MCF 10A (cell line): ENCODE results near the gene ACVR2B. TPM values are rescaled to one million over a fixed set of nuclear protein-coding genes. Genes with fewer than 3 reads are reported as not detected.

Experiments used
- BruUV-seq: library from RNA; stranded (reverse); fragments of 400-500 nt; replicated peaks from 2 replicates; lab custom pipeline; 2021; lab: Mats Ljungman, UMichigan
- CTCF ChIA-PET: fragments of 300-600 bp; sonication (Branson Sonifier 250); formaldehyde crosslinking; extraction: SDS; loops from one replicate; lab custom pipeline; 2021; ENCODE audit warnings: antibody characterized with exemption, inconsistent platforms; lab: Yijun Ruan, JAX
- POLR2A ChIA-PET: fragments of 300-600, 350-650 bp; sonication (Branson Sonifier 250); formaldehyde crosslinking; extraction: SDS; loops from one replicate; lab custom pipeline; 2020; ENCODE audit warnings: antibody characterized with exemption, inconsistent platforms; lab: Yijun Ruan, JAX
- DNase-seq: peaks from one replicate; pipeline ENCODE4 v3.0.0-alpha.2; 2018; ENCODE audit not compliant: unreplicated experiment
- H3K27ac Mint-ChIP-seq: one replicate; pipeline ENCODE4 v1.8.0; 2022; ENCODE audit warnings: mild to moderate bottlenecking, low read depth, mixed read lengths; ENCODE audit not compliant: unreplicated experiment
- H3K27me3 Mint-ChIP-seq: one replicate; pipeline ENCODE4 v1.8.0; 2022; ENCODE audit warnings: mixed read lengths; ENCODE audit not compliant: insufficient read depth, unreplicated experiment
- H3K36me3 Mint-ChIP-seq: one replicate; pipeline ENCODE4 v1.8.0; 2022; ENCODE audit warnings: mild to moderate bottlenecking, moderate library complexity, mixed read lengths; ENCODE audit not compliant: insufficient read depth, unreplicated experiment
- H3K4me1 Mint-ChIP-seq: one replicate; pipeline ENCODE4 v1.8.0; 2022; ENCODE audit warnings: mixed read lengths; ENCODE audit not compliant: insufficient read depth, unreplicated experiment
- H3K4me3 Mint-ChIP-seq: one replicate; pipeline ENCODE4 v1.8.0; 2022; ENCODE audit warnings: mild to moderate bottlenecking, moderate library complexity, mixed read lengths; ENCODE audit not compliant: unreplicated experiment
- H3K9me3 Mint-ChIP-seq: one replicate; pipeline ENCODE4 v1.8.0; 2022; ENCODE audit warnings: mixed read lengths; ENCODE audit not compliant: unreplicated experiment
- intact Hi-C: fragments of 100-400 bp; cut with micrococcal nuclease; formaldehyde crosslinking; loops from 2 replicates; pipeline ENCODE4 v1.14.1; 2022
- total RNA-seq: library from RNA; stranded (reverse); gene quantifications from 2 replicates; pipeline ENCODE4 v1.2.3, GENCODE V29; 2022
- TF ChIP-seq, protein P1 (sequence below): fragments of 200-600 bp; IDR thresholded peaks from one replicate; pipeline ENCODE4 v1.8.0; 2022; ENCODE audit warnings: antibody characterized with exemption, mild to moderate bottlenecking; ENCODE audit not compliant: unreplicated experiment

ACVR2B gene
- total RNA-seq, 1 experiment from 2014 or later, result 3.6 TPM

DNA sequence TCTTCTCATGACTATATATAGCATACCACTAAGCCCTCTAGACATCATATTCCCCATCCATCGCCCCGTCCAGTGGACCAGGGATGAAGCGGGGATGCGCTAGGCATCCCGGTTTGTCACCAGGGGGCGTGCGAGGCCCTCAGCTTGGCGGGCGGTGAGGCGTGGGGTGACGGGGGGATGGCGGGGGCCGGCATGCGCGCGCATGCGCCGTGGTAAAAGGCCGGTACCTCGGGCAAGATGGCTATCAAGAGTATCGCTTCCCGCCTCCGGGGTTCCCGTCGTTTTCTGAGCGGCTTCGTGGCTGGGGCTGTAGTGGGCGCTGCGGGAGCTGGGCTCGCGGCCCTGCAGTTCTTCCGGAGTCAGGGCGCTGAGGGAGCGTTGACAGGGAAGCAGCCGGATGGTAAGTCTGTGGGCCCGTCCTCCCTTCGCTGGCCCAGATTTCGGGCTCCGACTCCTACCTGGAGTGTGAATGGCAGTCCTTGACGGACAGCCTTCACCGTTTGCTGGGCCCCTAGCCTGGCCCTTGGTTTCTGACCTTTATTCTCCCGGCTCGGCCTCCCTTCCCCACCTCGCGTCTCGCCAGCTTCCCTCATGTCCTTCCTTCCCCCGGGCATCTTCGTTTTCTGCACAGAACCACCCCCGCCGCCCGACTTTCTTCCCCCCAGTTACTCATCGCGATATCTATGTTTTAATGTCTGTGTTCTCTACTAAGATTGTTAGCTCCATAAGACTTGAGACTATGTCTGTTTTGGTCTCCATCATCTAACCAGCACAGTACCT is 42.6 kb downstream of the ACVR2B start, which contains the start of gene EXOG:
EXOG (plus strand) TSS at position 210 of the 780 bp plus-strand sequence; CDS start at position 238, 28 bp downstream.
- H3K9me3 Mint-ChIP-seq, result no peaks in the 10 kb centered on the region

DNA sequence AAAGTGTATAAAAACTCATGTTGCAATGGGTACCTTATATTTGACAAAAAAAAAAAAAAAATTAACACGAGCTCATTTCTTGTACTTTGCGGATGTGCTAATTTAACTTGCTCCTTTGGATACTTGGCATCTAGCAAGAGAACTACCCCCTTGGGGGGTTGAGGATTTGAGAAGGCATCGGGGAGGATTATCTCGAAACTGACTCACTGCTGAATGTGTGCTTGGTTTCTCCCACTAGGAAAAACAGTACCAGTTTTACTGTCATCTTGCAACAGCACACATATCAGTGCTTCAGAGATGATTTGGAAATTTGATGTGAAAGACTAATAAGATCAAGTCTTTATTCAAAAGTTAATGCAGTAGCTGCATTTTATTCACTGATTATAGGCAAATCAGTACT is 43.3 kb downstream of the ACVR2B start:
- TF ChIP-seq, protein P1, sequence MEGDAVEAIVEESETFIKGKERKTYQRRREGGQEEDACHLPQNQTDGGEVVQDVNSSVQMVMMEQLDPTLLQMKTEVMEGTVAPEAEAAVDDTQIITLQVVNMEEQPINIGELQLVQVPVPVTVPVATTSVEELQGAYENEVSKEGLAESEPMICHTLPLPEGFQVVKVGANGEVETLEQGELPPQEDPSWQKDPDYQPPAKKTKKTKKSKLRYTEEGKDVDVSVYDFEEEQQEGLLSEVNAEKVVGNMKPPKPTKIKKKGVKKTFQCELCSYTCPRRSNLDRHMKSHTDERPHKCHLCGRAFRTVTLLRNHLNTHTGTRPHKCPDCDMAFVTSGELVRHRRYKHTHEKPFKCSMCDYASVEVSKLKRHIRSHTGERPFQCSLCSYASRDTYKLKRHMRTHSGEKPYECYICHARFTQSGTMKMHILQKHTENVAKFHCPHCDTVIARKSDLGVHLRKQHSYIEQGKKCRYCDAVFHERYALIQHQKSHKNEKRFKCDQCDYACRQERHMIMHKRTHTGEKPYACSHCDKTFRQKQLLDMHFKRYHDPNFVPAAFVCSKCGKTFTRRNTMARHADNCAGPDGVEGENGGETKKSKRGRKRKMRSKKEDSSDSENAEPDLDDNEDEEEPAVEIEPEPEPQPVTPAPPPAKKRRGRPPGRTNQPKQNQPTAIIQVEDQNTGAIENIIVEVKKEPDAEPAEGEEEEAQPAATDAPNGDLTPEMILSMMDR, result no peak
- H3K27ac Mint-ChIP-seq, result peak overlapping the region; percentile 33
- intact Hi-C loops, result no loop called here
- H3K27me3 Mint-ChIP-seq, result no peaks in the 10 kb centered on the region
- H3K4me3 Mint-ChIP-seq, result peak overlapping the region; percentile 78
- POLR2A ChIA-PET, result interaction anchor here (0.6 to 0.7 kb wide), 4 partner anchors 12 to 1246 kb away, joined by 3 to 4 read pairs (median 4); no protein-coding TSS in a partner anchor
- CTCF ChIA-PET, result interaction anchor here (0.6 to 3.1 kb wide), 36 partner anchors 10 to 792 kb away, joined by 3 to 25 read pairs (median 4); partner anchors contain the start of gene XYLB
- BruUV-seq, result no TSS peak
- peaks cover 9% of the 10 kb centered on the region for H3K4me1 Mint-ChIP-seq
- DNase-seq, result peak; percentile 31
- peaks cover 13% of the 10 kb centered on the region for H3K36me3 Mint-ChIP-seq
- no peaks in the 10 kb centered on the region for H3K9me3 Mint-ChIP-seq

More for the DNA sequence above, 42.6 kb downstream of the ACVR2B start, which contains the start of gene EXOG:
- TF ChIP-seq, protein P1, result peak; percentile 82
- CTCF ChIA-PET, result interaction anchor here (0.6 to 3.1 kb wide), 52 partner anchors 9 to 792 kb away, joined by 3 to 25 read pairs (median 4); partner anchors contain the start of gene XYLB
- H3K4me1 Mint-ChIP-seq, result peaks cover 9% of the 10 kb centered on the region
- peak within 1 kb of the TSS; percentile 78 for H3K4me3 Mint-ChIP-seq
- intact Hi-C loops, result loop anchor here (1.0 kb wide), 2 partner anchors 159 to 166 kb away; no protein-coding TSS in a partner anchor
- peak; percentile 91 for DNase-seq
- H3K27ac Mint-ChIP-seq, result peak within 1 kb of the TSS; percentile 33
- peaks cover 6% of the 10 kb centered on the region for H3K36me3 Mint-ChIP-seq
- TSS peak; percentile 80 for BruUV-seq
- POLR2A ChIA-PET, result interaction anchor here (0.6 to 0.9 kb wide), 6 partner anchors 12 to 1245 kb away, joined by 3 to 4 read pairs (median 4); partner anchors contain the start of gene XYLB
- no peaks in the 10 kb centered on the region for H3K27me3 Mint-ChIP-seq

DNA sequence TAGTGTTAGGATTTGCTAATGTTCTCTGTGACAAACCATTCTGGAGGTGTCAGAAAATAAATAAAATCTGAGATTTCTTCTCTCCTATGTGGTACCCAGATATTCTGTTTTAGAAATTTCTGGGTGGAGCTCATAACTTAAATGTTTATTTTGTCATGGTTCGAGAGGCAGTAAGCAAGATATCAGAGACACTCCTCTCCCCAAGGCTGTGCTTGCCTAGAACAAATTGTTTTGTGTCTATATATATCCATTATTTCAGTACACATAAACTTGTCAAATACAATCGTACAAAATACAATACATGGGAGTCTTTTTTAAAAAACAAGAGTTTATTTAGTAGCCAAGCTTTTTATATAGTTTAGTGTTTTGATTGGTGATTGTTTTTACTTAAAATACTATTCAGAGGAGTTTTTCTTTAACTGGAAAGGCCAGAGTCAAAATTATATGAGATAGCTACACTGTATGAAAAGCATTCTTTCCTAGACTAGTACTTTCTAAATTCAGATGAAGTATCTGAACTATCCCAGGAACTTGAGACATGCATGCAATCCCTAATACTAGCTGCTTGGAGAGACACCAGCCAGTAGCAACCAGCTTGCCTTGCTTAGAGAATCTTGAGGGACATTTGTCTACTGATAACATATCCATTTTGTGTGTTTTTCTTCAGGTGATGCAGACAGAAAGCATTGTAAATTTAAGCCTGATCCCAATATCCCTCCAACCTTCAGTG is 47.2 kb downstream of the ACVR2B start:
- BruUV-seq, result no TSS peak
- Mint-ChIP-seq H3K27ac (no peak overlapping the region), H3K4me1 (peaks cover 9% of the 10 kb centered on the region), H3K36me3 (peaks cover 30% of the 10 kb centered on the region), H3K4me3 (no peak overlapping the region), H3K27me3 (no peaks in the 10 kb centered on the region), H3K9me3 (no peaks in the 10 kb centered on the region)
- POLR2A ChIA-PET, result no interaction called here
- CTCF ChIA-PET, result interaction anchor here (0.5 to 2.9 kb wide), 5 partner anchors 18 to 600 kb away, joined by 3 to 20 read pairs (median 6); no protein-coding TSS in a partner anchor
- TF ChIP-seq, protein P1, result no peak
- intact Hi-C loops, result no loop called here
- no peak for DNase-seq
